A673 (cell line): ENCODE results near the gene ZNF35. TPM values are rescaled to one million over a fixed set of nuclear protein-coding genes. Genes with fewer than 3 reads are reported as not detected.

Experiments
- Bru-seq: library from RNA; stranded (reverse); fragments of 400-500 nt; gene quantifications from one replicate; lab custom pipeline; 2021; lab: Mats Ljungman, UMichigan
- BruChase-seq, 2 experiments: library from RNA; stranded (reverse); fragments of 400-500 nt; gene quantifications; one replicate each; lab custom pipeline; 2021; lab: Mats Ljungman, UMichigan
- BruUV-seq: library from RNA; stranded (reverse); fragments of 400-500 nt; replicated peaks from 2 replicates; lab custom pipeline; 2021; lab: Mats Ljungman, UMichigan
- CTCF ChIA-PET: fragments of 300-600 bp; sonication (Branson Sonifier 250); formaldehyde crosslinking; loops from one replicate; lab custom pipeline; 2022; ENCODE audit warnings: antibody characterized with exemption; lab: Charles Lee
- POLR2A ChIA-PET: fragments of 300-600 bp; sonication (Branson Sonifier 250); formaldehyde crosslinking; loops from one replicate; lab custom pipeline; 2022; ENCODE audit warnings: antibody characterized with exemption; ENCODE audit not compliant: low non-redundant PET; lab: Charles Lee
- DNase-seq: peaks from one replicate; pipeline ENCODE4 v3.0.0-alpha.2; 2015; ENCODE audit warnings: low spot score
- H3K27ac ChIP-seq: fragments of 200-600 bp; sonication (generic); 2 replicates; pipeline ENCODE4 v1.5.1; 2016; ENCODE audit warnings: mixed run types, low read depth, mild to moderate bottlenecking, mixed read lengths, antibody characterized with exemption, low read length; ENCODE audit not compliant: poor library complexity, severe bottlenecking
- H3K27me3 ChIP-seq: fragments of 200-600 bp; sonication (generic); replicated peaks from 2 replicates; pipeline ENCODE4 v1.6.1; 2017; ENCODE audit warnings: mixed run types, low read depth, mild to moderate bottlenecking, mixed read lengths, antibody characterized with exemption, low read length; ENCODE audit not compliant: insufficient read depth, poor library complexity
- H3K36me3 ChIP-seq: fragments of 200-600 bp; sonication (generic); 2 replicates; pipeline ENCODE4 v1.6.1; 2016; ENCODE audit warnings: mixed run types, mild to moderate bottlenecking, mixed read lengths, antibody characterized with exemption, low read length; ENCODE audit not compliant: insufficient read depth, poor library complexity, severe bottlenecking
- H3K4me1 ChIP-seq: fragments of 200-600 bp; sonication (generic); 2 replicates; pipeline ENCODE4 v1.6.1; 2017; ENCODE audit warnings: mixed run types, mild to moderate bottlenecking, mixed read lengths, antibody characterized with exemption, low read length; ENCODE audit not compliant: insufficient read depth, poor library complexity, severe bottlenecking
- H3K4me3 ChIP-seq: fragments of 200-600 bp; sonication (generic); 2 replicates; pipeline ENCODE4 v1.5.1; 2016; ENCODE audit warnings: low read depth, mixed run types, mild to moderate bottlenecking, mixed read lengths, low read length; ENCODE audit not compliant: poor library complexity, severe bottlenecking
- H3K9me3 ChIP-seq: fragments of 200-600 bp; sonication (generic); 2 replicates; pipeline ENCODE4 v1.6.1; 2016; ENCODE audit warnings: mixed run types, low read depth, mild to moderate bottlenecking, mixed read lengths, antibody characterized with exemption, low read length; ENCODE audit not compliant: poor library complexity, severe bottlenecking
- CTCF ChIP-seq: fragments of 300-800, 200-600 bp; sonication (generic); conservative IDR thresholded peaks from 2 replicates; pipeline ENCODE4 v1.5.1; 2017; ENCODE audit warnings: low read depth, mild to moderate bottlenecking, antibody characterized with exemption, low read length, moderate library complexity, mixed read lengths
- EZH2 ChIP-seq: fragments of 200-600 bp; sonication (generic); IDR thresholded peaks from 2 replicates; pipeline ENCODE4 v1.6.1; 2017; ENCODE audit warnings: borderline replicate concordance, low read depth, mild to moderate bottlenecking, mixed read lengths, antibody characterized with exemption, low read length; ENCODE audit not compliant: poor library complexity, severe bottlenecking
- intact Hi-C: fragments of 100-400 bp; cut with micrococcal nuclease; formaldehyde crosslinking; loops from one replicate; pipeline ENCODE4 v1.10.0; 2022; ENCODE audit not compliant: unreplicated experiment
- long read RNA-seq: library from polyadenylated mRNA; stranded (forward); transcript quantifications from one replicate; pipeline ENCODE4 v2.0.0, GENCODE V29; 2022
- total RNA-seq: library from RNA; stranded (reverse); gene quantifications from 2 replicates; pipeline ENCODE4 v1.2.3, GENCODE V29; 2021

ZNF35 gene
- total RNA-seq: 11.3 and 13.0 TPM in 2 replicates
- percentile 73 among the genes with signal in this experiment for Bru-seq, nascent RNA
- percentile 80 among the genes with signal in this experiment for BruChase-seq, experiment 1, labeled RNA remaining after a 2-hour chase
- percentile 71 among the genes with signal in this experiment for BruChase-seq, experiment 2, labeled RNA remaining after a 6-hour chase
- long read RNA-seq, transcript ZNF35-201 (3 exons, 2,503 nt): major isoform, 7 of 16 reads
- long read RNA-seq, partial matches to known transcripts: 0 of 16 reads
- long read RNA-seq, other reads (novel, unspliced or antisense): 2 of 16 reads

- peak within 1 kb of the TSS; percentile 81 for H3K27ac ChIP-seq
- peaks cover 9% of the 10 kb centered on the region for H3K36me3 ChIP-seq
- BruUV-seq: TSS peak; percentile 55
- ChIA-PET POLR2A (no interaction called here), CTCF (no interaction called here)
- H3K9me3 ChIP-seq: peaks cover 3% of the 10 kb centered on the region
- peak; percentile 80 for DNase-seq
- H3K27me3 ChIP-seq: no peaks in the 10 kb centered on the region
- TF ChIP-seq EZH2 (no peak), CTCF (no peak)
- H3K4me1 ChIP-seq: no peaks in the 10 kb centered on the region
- intact Hi-C loops: loop anchor here (1.0 kb wide), 1 partner anchor 23 kb away; the partner anchor contains the start of gene ZNF197
- peak within 1 kb of the TSS; percentile 77 for H3K4me3 ChIP-seq
Measured at GRCh38 chr3:44648564-44649229, at the start of gene ZNF35. Gene ZNF35, plus strand, starts transcription at chr3:44648732. Its CDS starts 2,336 bp downstream, at chr3:44651068.

- H3K36me3 ChIP-seq: no peaks in the 10 kb centered on the region
- H3K4me1 ChIP-seq: no peaks in the 10 kb centered on the region
- intact Hi-C loops: no loop called here
- ChIA-PET CTCF (no interaction called here), POLR2A (no interaction called here)
- H3K4me3 ChIP-seq: no peak overlapping the region
- no peaks in the 10 kb centered on the region for H3K9me3 ChIP-seq
- no TSS peak for BruUV-seq
- DNase-seq: no peak
- TF ChIP-seq EZH2 (no peak), CTCF (no peak)
- H3K27me3 ChIP-seq: no peaks in the 10 kb centered on the region
- H3K27ac ChIP-seq: no peak overlapping the region
Measured at GRCh38 chr3:44601749-44602148, 46.8 kb upstream of the ZNF35 start.

GRCh38 chr3:44612678-44613077 lies 35.9 kb upstream of the ZNF35 start:
- POLR2A ChIA-PET: no interaction called here
- no peak overlapping the region for H3K27ac ChIP-seq
- no peaks in the 10 kb centered on the region for H3K36me3 ChIP-seq
- no peak overlapping the region for H3K4me3 ChIP-seq
- H3K9me3 ChIP-seq: no peaks in the 10 kb centered on the region
- BruUV-seq: no TSS peak
- no peaks in the 10 kb centered on the region for H3K4me1 ChIP-seq
- intact Hi-C loops: no loop called here
- TF ChIP-seq EZH2 (no peak), CTCF (no peak)
- DNase-seq: no peak
- CTCF ChIA-PET: no interaction called here
- H3K27me3 ChIP-seq: no peaks in the 10 kb centered on the region
